HG03159 (cell line): ENCODE data around the gene USP34.
"Not testable (repeated sequence)": the region's sequence is repeated elsewhere in the genome, so short reads cannot be mapped to it uniquely, and the experiment has no call there.

Experiments
- ATAC-seq: cut with Tn5 transposase; IDR thresholded peaks from one replicate; pipeline ENCODE4 v1.9.1; 2021; ENCODE audit warnings: mild to moderate bottlenecking, moderate library complexity; ENCODE audit not compliant: unreplicated experiment

The USP34 gene

GRCh38 chr2:61162721-61163120 lies 308.2 kb downstream of the USP34 start:
- no peak for ATAC-seq

- no peak for ATAC-seq
Observed at GRCh38 chr2:61161888-61162287, 309.0 kb downstream of the USP34 start, which contains the start of gene C2orf74. TSS of gene C2orf74 (plus strand) at chr2:61162188. CDS start at chr2:61162515, 327 bp downstream.

- ATAC-seq: no peak
Observed at GRCh38 chr2:61158356-61158955, 312.4 kb downstream of the USP34 start.

- no peak for ATAC-seq
Observed at GRCh38 chr2:61157371-61158003, 313.4 kb downstream of the USP34 start.

- no peak for ATAC-seq
Observed at GRCh38 chr2:61151436-61151835, 319.5 kb downstream of the USP34 start.

GRCh38 chr2:61149074-61149473 lies 321.8 kb downstream of the USP34 start:
- no peak for ATAC-seq

GRCh38 chr2:61148091-61148490 lies 322.8 kb downstream of the USP34 start:
- not testable (repeated sequence) for ATAC-seq

GRCh38 chr2:61145990-61146389 lies 324.9 kb downstream of the USP34 start:
- ATAC-seq: no peak

- ATAC-seq: peak; percentile 89
Observed at GRCh38 chr2:61144697-61145268, 326.1 kb downstream of the USP34 start.

- ATAC-seq: no peak
Observed at GRCh38 chr2:61141151-61141550, 329.7 kb downstream of the USP34 start.

GRCh38 chr2:61138859-61139258 lies 332.0 kb downstream of the USP34 start:
- ATAC-seq: no peak
